Lower leg skin (tissue), 4 donors: ENCODE data around the gene CLN6. TPM values are rescaled to one million over a fixed set of nuclear protein-coding genes. Genes with fewer than 3 reads are reported as not detected.
A peak's percentile ranks its signal among the peaks of the same experiment; 100 is the strongest.

ENCODE experiments used
- DNase-seq, 2 donors: peaks; one replicate each; pipeline ENCODE4 v3.0.0-alpha.2; 2019; ENCODE audit warnings: low spot score in 2 of 2
- H3K4me3 ChIP-seq: fragments of 200-600 bp; sonication (generic); 2 replicates; pipeline ENCODE4 v1.5.1; 2017; ENCODE audit warnings: mild to moderate bottlenecking, low read depth; ENCODE audit not compliant: poor library complexity, severe bottlenecking
- POLR2A ChIP-seq, 2 donors: fragments of 450-650 bp; IDR thresholded peaks; one replicate each; pipeline ENCODE4 v1.6.1; 2016 to 2017; ENCODE audit warnings: antibody characterized with exemption in 2 of 2, mild to moderate bottlenecking in 1 of 2, moderate library complexity in 1 of 2
- WGBS, 2 donors: methylation state at CpG; one replicate each; pipeline ENCODE4 v1.1.5; 2018; 5-methylcytosine and 5-hydroxymethylcytosine counted together
- intact Hi-C: fragments of 100-400 bp; cut with DNase I; formaldehyde crosslinking; loops from one replicate; pipeline ENCODE4 v1.15.0; 2023; ENCODE audit warnings: low total_unique reads
- total RNA-seq, 4 donors: library from RNA; depleted of rRNA; stranded (reverse); fragments of >200 nt; gene quantifications; one replicate each; pipeline ENCODE4 v1.1.0, GENCODE V29; 2016
- TF ChIP-seq, protein P1 (sequence below), 3 donors: fragments of 450-650 bp; IDR thresholded peaks; one replicate each; pipeline ENCODE4 v1.5.1; 2016; ENCODE audit warnings: antibody characterized with exemption in 3 of 3, mild to moderate bottlenecking in 3 of 3, moderate library complexity in 2 of 3

The CLN6 gene
- total RNA-seq, 4 donors from 2014 or later = 9.9 to 22.5 (median 15.1) TPM

- H3K4me3 ChIP-seq = no peak overlapping the region
- DNase-seq = peak in 1 of 2 donors; percentile 71
- 76 to 84% methylated on average over 9 of the region's 9 CpGs for WGBS, 2 donors
- intact Hi-C loops = no loop called here
- no peak for TF ChIP-seq POLR2A (IDR thresholded peaks at IDR 0.05)
- TF ChIP-seq, protein P1, sequence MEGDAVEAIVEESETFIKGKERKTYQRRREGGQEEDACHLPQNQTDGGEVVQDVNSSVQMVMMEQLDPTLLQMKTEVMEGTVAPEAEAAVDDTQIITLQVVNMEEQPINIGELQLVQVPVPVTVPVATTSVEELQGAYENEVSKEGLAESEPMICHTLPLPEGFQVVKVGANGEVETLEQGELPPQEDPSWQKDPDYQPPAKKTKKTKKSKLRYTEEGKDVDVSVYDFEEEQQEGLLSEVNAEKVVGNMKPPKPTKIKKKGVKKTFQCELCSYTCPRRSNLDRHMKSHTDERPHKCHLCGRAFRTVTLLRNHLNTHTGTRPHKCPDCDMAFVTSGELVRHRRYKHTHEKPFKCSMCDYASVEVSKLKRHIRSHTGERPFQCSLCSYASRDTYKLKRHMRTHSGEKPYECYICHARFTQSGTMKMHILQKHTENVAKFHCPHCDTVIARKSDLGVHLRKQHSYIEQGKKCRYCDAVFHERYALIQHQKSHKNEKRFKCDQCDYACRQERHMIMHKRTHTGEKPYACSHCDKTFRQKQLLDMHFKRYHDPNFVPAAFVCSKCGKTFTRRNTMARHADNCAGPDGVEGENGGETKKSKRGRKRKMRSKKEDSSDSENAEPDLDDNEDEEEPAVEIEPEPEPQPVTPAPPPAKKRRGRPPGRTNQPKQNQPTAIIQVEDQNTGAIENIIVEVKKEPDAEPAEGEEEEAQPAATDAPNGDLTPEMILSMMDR (IDR thresholded peaks at IDR 0.05) = no peak
Measured at GRCh38 chr15:68210409-68210756, 19.1 kb downstream of the CLN6 start.

DNA sequence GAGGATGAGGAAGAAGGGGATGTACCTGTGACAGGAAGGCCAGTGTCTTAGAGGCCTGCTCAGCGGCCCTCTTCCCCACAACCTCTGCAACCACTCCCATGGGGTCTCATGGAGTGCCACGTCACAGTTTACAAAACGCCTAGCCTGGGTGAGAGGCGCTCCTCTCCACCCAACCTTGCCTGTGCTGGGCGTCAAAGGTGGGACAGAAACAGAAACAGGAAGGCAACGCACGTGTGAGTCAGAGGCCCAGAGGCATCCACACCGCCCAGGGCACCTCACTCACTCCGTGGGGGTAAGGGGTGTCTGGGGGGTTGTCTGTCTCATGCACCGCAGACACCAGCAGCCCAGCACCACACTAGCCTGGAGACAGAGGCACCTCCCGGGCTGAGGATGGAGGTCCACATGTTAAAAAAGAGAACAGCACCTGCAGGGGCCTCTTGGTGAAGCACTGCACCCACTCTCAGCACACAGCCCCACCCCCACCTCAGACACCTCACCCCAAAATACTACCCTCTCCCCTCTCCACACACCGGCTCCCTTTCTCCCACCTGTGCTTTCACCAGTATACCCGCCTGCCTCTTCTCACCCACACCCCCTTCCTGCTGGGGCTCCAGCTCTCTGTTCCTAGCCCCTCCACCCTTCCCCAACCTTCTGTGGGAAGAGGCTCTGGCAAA lies 19.7 kb downstream of the CLN6 start:
- 63 to 67% methylated on average over 12 to 13 of the region's 13 CpGs for WGBS, 2 donors
- peak in 1 of 2 donors; percentile 72 for DNase-seq
- no peak overlapping the region for H3K4me3 ChIP-seq
- intact Hi-C loops = no loop called here
- TF ChIP-seq, protein P1 (IDR thresholded peaks at IDR 0.05) = no peak
- no peak for TF ChIP-seq POLR2A (IDR thresholded peaks at IDR 0.05)

- intact Hi-C loops = no loop called here
- TF ChIP-seq POLR2A (IDR thresholded peaks at IDR 0.05) = no peak
- TF ChIP-seq, protein P1 (IDR thresholded peaks at IDR 0.05) = no peak
- DNase-seq = peak in 1 of 2 donors; percentile 70
- 72 to 87% methylated on average over 5 to 7 of the region's 7 CpGs for WGBS, 2 donors
- H3K4me3 ChIP-seq = no peak overlapping the region
Measured at GRCh38 chr15:68209272-68209671, 20.3 kb downstream of the CLN6 start.

GRCh38 chr15:68208636-68209240 lies 20.8 kb downstream of the CLN6 start:
- intact Hi-C loops = no loop called here
- peak in 1 of 2 donors; percentile 70 for DNase-seq
- no peak overlapping the region for H3K4me3 ChIP-seq
- WGBS, 2 donors = 78 to 79% methylated on average over 13 of the region's 13 CpGs
- TF ChIP-seq, protein P1 (IDR thresholded peaks at IDR 0.05) = no peak
- TF ChIP-seq POLR2A (IDR thresholded peaks at IDR 0.05) = no peak

DNA sequence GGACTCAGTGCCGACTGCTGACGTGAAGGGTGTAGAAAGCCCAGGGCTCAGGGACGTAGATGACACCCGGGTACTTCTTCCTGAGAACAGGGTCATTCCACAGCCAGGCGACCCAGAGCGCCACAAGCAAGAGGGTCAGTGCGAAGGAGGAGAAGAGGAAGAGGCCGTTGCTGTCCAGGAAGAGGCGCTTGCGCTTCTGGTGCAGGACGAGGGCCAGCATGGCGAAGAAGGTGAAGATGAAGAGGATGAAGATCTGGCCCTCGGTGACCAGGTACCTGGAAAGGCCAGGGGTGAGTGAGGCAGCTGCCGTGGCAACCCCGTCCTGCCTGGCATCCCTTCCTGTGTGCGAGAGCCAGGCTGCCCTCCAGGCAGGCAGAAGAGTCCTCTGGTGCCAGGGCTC lies 21.4 kb downstream of the CLN6 start:
- intact Hi-C loops = no loop called here
- WGBS, 2 donors = 80% methylated on average over 16 of the region's 16 CpGs
- H3K4me3 ChIP-seq = no peak overlapping the region
- DNase-seq = peak in 1 of 2 donors; percentile 74
- TF ChIP-seq, protein P1 (IDR thresholded peaks at IDR 0.05) = no peak
- TF ChIP-seq POLR2A (IDR thresholded peaks at IDR 0.05) = no peak
